Urinary bladder (tissue), 4 donors: ENCODE data around the gene SLC22A12. TPM values are rescaled to one million over a fixed set of nuclear protein-coding genes. Genes with fewer than 3 reads are reported as not detected.

Experiments used
- DNase-seq: peaks from one replicate; pipeline ENCODE4 v3.0.0-alpha.2; 2015; ENCODE audit errors: extremely low spot score
- H3K27ac ChIP-seq: one replicate; pipeline ENCODE4 v1.5.1; 2013; ENCODE audit warnings: low read depth, mild to moderate bottlenecking, moderate library complexity
- H3K36me3 ChIP-seq: one replicate; pipeline ENCODE4 v1.6.1; 2013; ENCODE audit warnings: mild to moderate bottlenecking, moderate library complexity; ENCODE audit not compliant: insufficient read depth
- H3K4me1 ChIP-seq: one replicate; pipeline ENCODE4 v1.6.1; 2013; ENCODE audit warnings: mild to moderate bottlenecking, moderate library complexity; ENCODE audit not compliant: insufficient read depth
- H3K4me3 ChIP-seq: one replicate; pipeline ENCODE4 v1.5.1; 2013; ENCODE audit warnings: low read depth, low read length
- WGBS: extraction: QIAGEN DNeasy Blood & Tissue Kit; methylation state at CpG from one replicate; pipeline ENCODE4 v1.1.7; 2013; 5-methylcytosine and 5-hydroxymethylcytosine counted together
- polyA plus RNA-seq: library from polyadenylated mRNA; stranded (reverse); fragments of 200-250 nt; gene quantifications from one replicate; pipeline ENCODE4 v1.2.3, GENCODE V29; 2013
- total RNA-seq: library from RNA; depleted of rRNA; stranded (reverse); fragments of >200 nt; gene quantifications from one replicate; pipeline ENCODE4 v1.2.3, GENCODE V29; 2014
- donor health status: healthy with polysubstance abuse.
- donor health status: healthy.

SLC22A12 gene
- total and polyA plus RNA-seq, 2 donors, result not detected

DNA sequence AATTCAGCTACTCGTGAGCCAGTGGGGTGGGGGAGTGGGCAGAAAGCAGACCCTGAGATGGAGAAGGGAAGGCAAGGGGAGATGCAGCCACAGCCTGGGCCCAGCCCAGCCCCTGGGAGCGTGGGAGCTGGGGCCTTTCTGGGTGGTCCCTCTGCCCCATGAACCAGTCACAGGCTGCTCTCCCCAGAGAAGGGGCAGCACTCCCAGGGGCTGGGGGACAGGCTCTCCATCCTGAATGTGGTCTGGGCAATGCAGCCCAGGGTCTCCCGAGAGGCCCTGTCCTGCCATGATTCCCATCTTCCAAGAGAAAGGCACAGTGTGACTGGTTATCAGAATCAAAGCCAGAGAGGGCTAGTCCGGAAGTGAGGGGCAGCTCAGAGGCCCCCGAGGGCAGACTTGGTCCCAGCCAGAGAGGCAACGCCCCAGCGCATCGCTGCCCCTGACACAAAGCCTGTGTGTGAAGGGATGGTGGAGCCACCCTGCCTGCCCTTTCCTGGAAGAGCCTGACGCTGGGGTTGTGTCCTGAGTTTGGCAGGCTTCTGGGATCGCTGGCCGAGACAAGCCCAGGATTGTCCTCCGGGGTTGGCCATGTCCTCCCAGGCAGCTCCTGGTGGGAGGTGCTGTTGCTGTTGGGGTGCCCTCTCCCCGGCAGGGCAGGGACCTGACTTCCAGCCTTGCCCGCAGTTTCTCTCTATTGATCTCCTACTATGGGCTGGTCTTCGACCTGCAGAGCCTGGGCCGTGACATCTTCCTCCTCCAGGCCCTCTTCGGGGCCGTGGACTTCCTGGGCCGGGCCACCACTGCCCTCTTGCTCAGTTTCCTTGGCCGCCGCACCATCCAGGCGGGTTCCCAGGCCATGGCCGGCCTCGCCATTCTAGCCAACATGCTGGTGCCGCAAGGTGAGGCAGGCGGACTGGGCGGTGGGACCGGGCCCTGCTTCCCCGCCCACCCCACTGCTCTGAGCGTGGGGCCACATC lies 23.8 kb upstream of the SLC22A12 start:
- Histone ChIP-seq H3K4me3 (no peak overlapping the region), H3K4me1 (no peaks in the 10 kb centered on the region), H3K36me3 (no peaks in the 10 kb centered on the region), H3K27ac (no peak overlapping the region)
- 84% methylated on average over 30 of the region's 30 CpGs for WGBS
- DNase-seq, result no peak

DNA sequence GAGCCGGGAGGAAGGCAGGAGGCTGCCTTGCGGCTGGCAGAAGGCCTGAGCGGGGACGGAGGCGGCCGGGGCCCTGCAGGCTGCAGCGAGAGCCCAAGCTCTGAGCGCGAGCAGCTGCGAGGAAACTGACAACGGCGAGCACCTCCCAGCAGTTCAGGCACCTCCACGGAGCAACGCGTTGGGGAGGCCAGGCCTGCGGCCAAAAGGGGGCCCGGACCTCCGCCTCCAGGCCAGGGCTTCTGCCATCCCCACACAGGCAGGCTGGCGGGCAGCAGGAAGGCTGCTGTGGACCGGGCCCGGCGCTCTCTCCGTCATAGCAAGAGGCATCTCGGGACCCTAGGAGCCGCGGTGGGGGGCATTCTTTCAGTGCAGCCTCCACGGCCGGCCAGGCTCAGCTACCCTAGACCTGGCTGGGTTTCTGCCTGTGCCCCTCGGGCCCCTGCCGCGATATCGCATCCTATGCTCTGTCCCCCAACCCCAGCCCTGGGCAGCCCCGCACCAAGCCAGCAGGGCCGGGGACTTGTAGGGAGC lies 22.9 kb upstream of the SLC22A12 start:
- DNase-seq, result no peak
- Histone ChIP-seq H3K27ac (no peak overlapping the region), H3K36me3 (no peaks in the 10 kb centered on the region), H3K4me3 (no peak overlapping the region), H3K4me1 (no peaks in the 10 kb centered on the region)
- WGBS, result 77% methylated on average over 34 of the region's 34 CpGs

DNA sequence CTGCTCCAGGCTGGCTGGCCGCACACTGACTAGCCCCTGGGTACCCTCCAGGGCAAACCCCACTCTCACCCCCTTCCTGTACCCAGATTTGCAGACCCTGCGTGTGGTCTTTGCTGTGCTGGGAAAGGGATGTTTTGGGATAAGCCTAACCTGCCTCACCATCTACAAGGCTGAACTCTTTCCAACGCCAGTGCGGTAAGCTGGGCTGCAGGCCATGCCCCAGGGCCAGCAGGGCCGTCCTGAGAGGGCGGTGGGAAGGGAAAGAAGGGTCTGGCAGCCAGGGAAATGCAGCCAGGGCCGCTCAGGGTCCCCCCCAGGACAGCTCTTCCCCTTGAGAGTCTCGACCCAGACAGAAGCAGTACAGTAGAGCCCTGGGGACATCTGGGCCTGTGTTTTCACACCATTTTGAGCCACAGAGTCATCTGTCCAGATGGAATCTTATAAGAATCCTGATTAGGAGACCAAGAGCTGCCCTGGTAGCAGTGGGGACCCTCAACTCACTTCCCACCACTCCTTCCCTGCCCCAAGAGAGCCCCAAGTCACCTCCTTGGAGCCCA lies 22.4 kb upstream of the SLC22A12 start:
- WGBS, result 90% methylated on average over 8 of the region's 8 CpGs
- H3K4me1 ChIP-seq, result no peaks in the 10 kb centered on the region

DNA sequence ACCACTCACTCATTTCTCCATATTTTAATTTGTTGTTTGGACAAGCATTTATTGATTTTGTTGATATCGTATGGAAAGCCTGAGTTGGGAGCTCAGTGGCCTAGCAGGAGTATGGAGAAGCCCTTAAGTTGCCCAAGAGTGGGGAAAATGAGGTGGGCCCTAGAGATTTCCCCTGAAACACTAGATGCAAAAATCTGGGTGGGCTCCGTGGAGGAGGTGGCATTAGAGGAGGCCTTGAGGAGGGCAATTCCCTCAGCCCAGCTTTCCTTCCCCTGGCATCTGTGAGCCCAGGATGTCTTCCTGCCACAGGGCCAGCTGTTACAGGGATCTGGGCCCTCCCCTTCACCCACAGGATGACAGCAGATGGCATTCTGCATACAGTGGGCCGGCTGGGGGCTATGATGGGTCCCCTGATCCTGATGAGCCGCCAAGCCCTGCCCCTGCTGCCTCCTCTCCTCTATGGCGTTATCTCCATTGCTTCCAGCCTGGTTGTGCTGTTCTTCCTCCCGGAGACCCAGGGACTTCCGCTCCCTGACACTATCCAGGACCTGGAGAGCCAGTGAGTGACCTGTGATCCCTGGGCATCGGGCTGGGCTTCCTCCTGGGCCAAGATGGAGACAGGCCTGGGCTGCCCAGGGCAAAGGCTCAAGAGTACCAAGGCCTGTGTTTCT lies 21.6 kb upstream of the SLC22A12 start:
- DNase-seq, result no peak
- no peak overlapping the region for H3K4me3 ChIP-seq
- no peaks in the 10 kb centered on the region for H3K4me1 ChIP-seq
- no peak overlapping the region for H3K27ac ChIP-seq
- WGBS, result 93% methylated on average over 8 of the region's 8 CpGs
- no peaks in the 10 kb centered on the region for H3K36me3 ChIP-seq

More for the DNA sequence above, 22.4 kb upstream of the SLC22A12 start:
- no peak for DNase-seq
- Histone ChIP-seq H3K4me3 (no peak overlapping the region), H3K27ac (no peak overlapping the region), H3K36me3 (no peaks in the 10 kb centered on the region)

DNA sequence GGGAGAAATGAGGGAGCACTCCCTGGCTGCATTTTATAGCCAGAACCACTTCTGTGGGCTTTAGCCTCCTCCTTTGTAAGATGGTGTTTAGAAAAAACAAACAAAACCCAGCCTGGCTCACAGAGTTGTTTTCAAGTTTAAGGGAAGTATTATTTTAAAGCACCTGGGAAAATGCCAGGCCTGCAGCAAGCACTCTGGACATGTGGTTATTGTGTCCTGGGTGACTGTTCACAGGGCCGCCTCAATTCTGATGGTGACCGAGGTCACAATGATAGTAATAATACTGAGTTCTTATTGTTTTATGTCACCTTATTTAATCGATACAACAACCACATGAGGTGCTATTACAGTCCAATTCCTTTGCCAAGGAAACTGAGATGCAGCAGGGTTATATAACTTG lies 20.7 kb upstream of the SLC22A12 start:
- Histone ChIP-seq H3K4me3 (no peak overlapping the region), H3K36me3 (no peaks in the 10 kb centered on the region)

DNA sequence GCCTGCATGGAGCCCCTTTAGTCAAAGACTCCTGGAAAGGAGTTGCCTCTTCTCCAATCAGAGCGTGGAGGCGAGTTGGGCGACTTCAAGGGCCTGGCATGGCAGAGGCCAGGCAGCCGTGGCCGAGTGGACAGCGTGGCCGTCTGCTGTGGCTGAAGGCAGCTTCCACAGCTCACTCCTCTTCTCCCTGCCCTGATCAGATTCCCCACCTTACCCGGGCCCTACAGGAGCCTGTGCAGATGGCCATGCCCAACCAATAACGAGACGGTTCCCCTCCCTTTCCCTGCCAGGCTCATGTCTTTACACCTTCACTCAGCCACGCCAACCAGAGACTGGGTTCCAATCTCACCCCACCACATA lies 20.0 kb upstream of the SLC22A12 start:
- Histone ChIP-seq H3K4me3 (no peak overlapping the region), H3K36me3 (no peaks in the 10 kb centered on the region), H3K27ac (no peak overlapping the region), H3K4me1 (no peaks in the 10 kb centered on the region)
- WGBS, result 93% methylated on average over 11 of the region's 11 CpGs
- no peak for DNase-seq

More for the DNA sequence above, 20.7 kb upstream of the SLC22A12 start:
- Histone ChIP-seq H3K27ac (no peak overlapping the region), H3K4me1 (no peaks in the 10 kb centered on the region)
- 90% methylated on average over 3 of the region's 3 CpGs for WGBS
- DNase-seq, result no peak

DNA sequence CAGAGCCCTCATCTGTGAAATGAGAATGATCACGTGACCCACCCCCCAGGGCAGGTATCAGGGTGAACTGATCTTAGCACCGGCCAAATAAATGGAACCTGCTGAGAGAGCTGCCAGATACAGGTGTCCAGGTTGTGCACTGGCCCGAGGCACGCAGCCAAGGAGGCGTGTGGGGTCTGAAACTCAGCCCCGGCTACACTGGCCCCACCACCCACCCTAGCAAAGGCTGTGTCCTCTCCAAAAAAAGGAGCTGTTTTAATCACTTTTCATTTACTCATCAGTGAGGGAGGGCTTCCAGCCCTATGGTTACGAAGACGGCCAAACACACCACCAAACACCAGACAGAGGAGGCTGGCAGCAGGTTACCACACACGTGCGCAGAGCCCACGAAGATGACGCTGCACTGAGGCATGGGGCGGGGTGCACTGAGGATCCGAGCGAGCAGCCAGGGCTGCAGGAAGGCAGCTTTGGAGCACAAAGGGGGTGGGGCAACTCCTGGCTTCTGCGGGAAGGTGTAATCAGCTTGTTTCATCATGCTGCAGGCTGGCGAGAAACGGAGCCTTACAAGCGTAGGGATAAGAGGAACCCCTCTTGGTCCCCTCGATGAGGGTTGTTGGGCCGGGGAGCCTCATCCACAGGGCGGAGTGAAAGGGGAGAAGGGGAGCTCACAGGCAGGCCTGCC lies 19.5 kb upstream of the SLC22A12 start:
- Histone ChIP-seq H3K4me3 (no peak overlapping the region), H3K4me1 (no peaks in the 10 kb centered on the region), H3K27ac (no peak overlapping the region), H3K36me3 (no peaks in the 10 kb centered on the region)
- DNase-seq, result no peak
- WGBS, result 63% methylated on average over 22 of the region's 22 CpGs

DNA sequence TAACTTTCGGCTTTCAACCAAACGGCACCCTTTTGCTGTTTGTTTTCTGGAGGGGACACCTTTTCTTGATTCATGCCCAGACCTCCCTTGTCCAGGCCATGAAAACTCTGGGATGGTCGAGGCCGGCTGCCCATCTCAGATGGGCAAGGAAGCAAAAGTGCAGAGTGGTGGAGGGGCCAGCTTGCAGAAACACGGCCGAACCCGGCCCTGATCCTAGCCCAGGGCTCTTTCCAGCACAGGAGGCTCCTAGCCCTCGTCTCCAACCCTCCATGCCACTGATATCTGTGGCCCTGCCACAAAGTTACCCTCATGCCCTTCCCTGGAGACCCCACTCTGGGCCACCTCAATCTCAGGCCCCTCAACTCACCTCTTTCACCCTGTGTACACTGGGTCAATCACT lies 18.9 kb upstream of the SLC22A12 start:
- Histone ChIP-seq H3K4me1 (no peaks in the 10 kb centered on the region), H3K4me3 (no peak overlapping the region), H3K36me3 (no peaks in the 10 kb centered on the region), H3K27ac (no peak overlapping the region)
- 82% methylated on average over 8 of the region's 8 CpGs for WGBS
- no peak for DNase-seq

DNA sequence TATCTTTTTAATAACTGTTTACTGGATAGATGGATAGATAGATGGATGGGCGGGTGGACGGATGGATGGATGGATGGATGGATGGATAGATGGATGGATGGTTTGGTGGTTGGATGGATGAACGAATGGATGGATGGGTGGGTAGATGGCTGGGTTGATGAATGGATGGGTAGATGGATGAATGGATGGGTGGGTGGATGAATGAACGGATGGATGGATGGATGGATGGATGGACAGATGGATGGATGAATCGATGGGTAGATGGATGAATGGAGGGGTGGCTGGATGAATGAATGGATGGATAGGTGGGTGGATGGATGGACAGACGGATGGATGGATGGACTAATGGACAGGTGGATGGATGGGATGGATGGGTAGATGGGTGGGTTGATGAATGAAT lies 13.8 kb upstream of the SLC22A12 start:
- Histone ChIP-seq H3K36me3 (no peaks in the 10 kb centered on the region), H3K4me1 (no peaks in the 10 kb centered on the region), H3K4me3 (no peak overlapping the region), H3K27ac (no peak overlapping the region)
- DNase-seq, result no peak
- 91% methylated on average over 6 of the region's 6 CpGs for WGBS

DNA sequence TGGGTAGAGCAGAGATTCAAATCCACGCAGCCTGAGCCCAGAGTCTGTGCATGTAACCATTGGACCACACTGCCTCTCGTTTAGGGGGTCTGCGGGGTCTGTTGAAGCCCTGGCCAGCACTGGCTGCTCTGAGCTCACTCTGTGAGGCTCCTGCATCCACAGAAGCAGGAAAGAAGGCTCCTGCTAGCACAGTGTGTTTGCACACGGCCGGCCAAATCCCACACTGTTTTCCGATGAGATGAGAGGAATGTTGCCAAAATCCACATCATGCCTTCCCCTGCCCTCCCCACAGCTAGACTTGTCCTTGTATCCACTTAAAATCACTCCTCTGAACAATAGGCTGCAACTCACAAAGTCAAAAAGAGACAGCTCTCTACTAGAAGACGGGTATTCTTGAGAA lies 10.6 kb upstream of the SLC22A12 start:
- H3K4me3 ChIP-seq, result no peak overlapping the region
- H3K4me1 ChIP-seq, result no peaks in the 10 kb centered on the region
- 50% methylated on average over 7 of the region's 7 CpGs for WGBS
- no peak for DNase-seq
- no peaks in the 10 kb centered on the region for H3K36me3 ChIP-seq
- H3K27ac ChIP-seq, result no peak overlapping the region

DNA sequence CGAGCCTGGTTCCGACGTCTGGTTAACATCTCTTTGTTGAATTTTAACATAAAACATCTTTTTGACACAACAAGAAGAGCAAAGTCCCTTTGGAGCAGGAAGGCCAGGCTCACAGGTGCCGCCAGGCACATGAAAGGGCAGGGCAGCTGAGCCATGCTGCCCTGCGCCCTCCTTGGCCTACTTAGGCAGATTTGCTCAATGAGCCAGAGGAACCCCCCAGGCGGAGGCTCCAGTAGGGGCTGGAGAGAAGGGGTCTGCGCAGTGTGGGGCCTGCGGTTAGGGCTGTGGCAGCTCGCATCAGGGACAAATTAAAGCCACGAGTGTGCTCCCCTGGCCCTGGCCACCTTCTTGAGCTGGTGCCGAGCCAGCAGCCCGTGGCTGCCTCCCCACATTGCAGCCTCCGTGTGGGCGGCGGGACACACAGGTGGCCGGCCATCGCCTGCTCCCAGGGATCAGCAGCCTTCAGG lies 9.9 kb upstream of the SLC22A12 start:
- WGBS, result 91% methylated on average over 17 of the region's 17 CpGs

DNA sequence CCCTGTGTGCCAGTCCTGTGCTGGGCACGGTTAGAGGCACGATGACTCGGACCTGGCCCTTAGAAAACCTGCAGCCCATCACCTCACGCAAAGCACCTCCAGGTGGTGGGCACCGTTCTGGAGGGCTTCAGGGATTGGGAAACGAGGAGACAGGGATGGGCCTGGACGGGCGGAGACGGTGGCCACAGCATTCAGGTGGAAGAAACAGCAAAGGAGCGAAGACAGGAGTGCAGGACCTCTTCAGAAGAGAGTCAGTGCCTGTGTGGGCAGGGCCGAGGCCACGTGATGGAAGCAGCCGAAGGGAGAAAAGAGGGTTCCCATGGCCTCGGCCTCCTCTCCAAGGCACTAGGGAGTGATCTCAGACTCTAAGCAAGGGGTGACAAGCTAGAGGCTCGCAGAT lies 8.1 kb upstream of the SLC22A12 start:
- 90% methylated on average over 15 of the region's 15 CpGs for WGBS
- H3K36me3 ChIP-seq, result no peaks in the 10 kb centered on the region
- DNase-seq, result no peak
- H3K4me1 ChIP-seq, result no peaks in the 10 kb centered on the region
- no peak overlapping the region for H3K4me3 ChIP-seq
- H3K27ac ChIP-seq, result no peak overlapping the region

More for the DNA sequence above, 9.9 kb upstream of the SLC22A12 start:
- Histone ChIP-seq H3K27ac (no peak overlapping the region), H3K36me3 (no peaks in the 10 kb centered on the region), H3K4me1 (no peaks in the 10 kb centered on the region), H3K4me3 (no peak overlapping the region)
- DNase-seq, result no peak
